ENCODE measurements around the gene ITIH1.
"Not testable (repeated sequence)": the region's sequence is repeated elsewhere in the genome, so short reads cannot be mapped to it uniquely, and the experiment has no call there.

ITIH1 gene, protein sequence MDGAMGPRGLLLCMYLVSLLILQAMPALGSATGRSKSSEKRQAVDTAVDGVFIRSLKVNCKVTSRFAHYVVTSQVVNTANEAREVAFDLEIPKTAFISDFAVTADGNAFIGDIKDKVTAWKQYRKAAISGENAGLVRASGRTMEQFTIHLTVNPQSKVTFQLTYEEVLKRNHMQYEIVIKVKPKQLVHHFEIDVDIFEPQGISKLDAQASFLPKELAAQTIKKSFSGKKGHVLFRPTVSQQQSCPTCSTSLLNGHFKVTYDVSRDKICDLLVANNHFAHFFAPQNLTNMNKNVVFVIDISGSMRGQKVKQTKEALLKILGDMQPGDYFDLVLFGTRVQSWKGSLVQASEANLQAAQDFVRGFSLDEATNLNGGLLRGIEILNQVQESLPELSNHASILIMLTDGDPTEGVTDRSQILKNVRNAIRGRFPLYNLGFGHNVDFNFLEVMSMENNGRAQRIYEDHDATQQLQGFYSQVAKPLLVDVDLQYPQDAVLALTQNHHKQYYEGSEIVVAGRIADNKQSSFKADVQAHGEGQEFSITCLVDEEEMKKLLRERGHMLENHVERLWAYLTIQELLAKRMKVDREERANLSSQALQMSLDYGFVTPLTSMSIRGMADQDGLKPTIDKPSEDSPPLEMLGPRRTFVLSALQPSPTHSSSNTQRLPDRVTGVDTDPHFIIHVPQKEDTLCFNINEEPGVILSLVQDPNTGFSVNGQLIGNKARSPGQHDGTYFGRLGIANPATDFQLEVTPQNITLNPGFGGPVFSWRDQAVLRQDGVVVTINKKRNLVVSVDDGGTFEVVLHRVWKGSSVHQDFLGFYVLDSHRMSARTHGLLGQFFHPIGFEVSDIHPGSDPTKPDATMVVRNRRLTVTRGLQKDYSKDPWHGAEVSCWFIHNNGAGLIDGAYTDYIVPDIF

DNA sequence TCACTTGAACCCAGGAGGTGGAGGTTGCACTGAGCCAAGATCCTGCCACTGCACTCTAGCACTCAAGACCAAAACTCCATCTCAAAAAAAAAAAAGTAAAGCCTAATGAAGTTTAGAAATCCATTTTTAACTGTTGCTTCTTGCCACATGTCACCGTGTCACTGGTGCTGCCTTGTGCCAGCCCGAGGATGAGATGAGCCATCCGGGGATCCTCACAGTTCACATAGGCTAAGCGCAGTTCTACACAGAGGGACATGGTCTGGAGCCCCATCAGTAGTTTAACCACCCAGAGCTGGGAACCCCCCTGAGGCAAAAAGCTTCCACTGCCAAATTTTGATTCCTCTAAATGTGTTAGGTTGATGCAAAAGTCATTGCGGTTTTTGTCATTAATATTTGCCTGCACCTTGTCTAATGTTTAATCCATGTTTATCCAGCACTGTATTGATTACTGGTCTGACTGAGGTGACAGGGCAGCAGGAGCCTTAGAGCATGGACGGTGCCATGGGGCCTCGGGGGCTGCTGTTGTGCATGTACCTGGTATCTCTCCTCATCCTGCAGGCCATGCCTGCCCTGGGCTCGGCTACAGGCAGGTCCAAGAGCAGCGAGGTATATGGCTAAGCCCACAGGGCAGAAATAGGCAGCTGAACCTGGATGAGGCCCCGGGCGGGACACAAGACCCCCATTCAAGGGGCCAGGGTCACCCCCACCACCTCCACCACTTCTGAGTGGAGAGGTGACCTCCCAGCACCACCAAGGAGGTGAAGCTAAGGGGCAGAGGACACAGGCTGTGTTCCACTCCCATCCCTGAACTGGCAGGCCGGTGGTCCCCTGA is at the start of gene ITIH1:
TSS of gene ITIH1 (plus strand) at position 473 of the 832 bp plus-strand sequence. CDS start at position 490, 17 bp downstream.
- no peak within 1 kb of the TSS for H3K9ac ChIP-seq (ENCODE audit: low read length)
- no peak within 1 kb of the TSS for H3K4me2 ChIP-seq (ENCODE audit: low read depth, low read length)
- no peaks in the 10 kb centered on the region for H3K9me2 ChIP-seq (replicated peaks; ENCODE audit: insufficient read depth, low read length)
- H2AFZ ChIP-seq (ENCODE audit: low read length), result no peak within 1 kb of the TSS
- H3F3A ChIP-seq (ENCODE audit: insufficient read depth, low read length), result no peaks in the 10 kb centered on the region
- H4K20me1 ChIP-seq (ENCODE audit: insufficient read depth, low read length), result no peaks in the 10 kb centered on the region
- no peaks in the 10 kb centered on the region for H3K79me2 ChIP-seq (ENCODE audit: low read length)
- no peak within 1 kb of the TSS for H3K27ac ChIP-seq (ENCODE audit: low read length)
- no peak within 1 kb of the TSS for H3K4me3 ChIP-seq (ENCODE audit: low read length)
- H3K4me1 ChIP-seq (ENCODE audit: low read length), result no peaks in the 10 kb centered on the region
- H3K36me3 ChIP-seq (replicated peaks; ENCODE audit: insufficient read depth, low read length), result no peaks in the 10 kb centered on the region
- no peak for DNase-seq
- no peaks in the 10 kb centered on the region for H3K27me3 ChIP-seq (replicated peaks; ENCODE audit: insufficient read depth, low read length)
- TF ChIP-seq EZH2phosphoT487 (IDR thresholded peaks at IDR 0.05; ENCODE audit: low read length) (no peak), EZH2 (optimal IDR thresholded peaks at IDR 0.05; ENCODE audit: low read depth, low read length) (no peak)
- TF ChIP-seq, protein P1, sequence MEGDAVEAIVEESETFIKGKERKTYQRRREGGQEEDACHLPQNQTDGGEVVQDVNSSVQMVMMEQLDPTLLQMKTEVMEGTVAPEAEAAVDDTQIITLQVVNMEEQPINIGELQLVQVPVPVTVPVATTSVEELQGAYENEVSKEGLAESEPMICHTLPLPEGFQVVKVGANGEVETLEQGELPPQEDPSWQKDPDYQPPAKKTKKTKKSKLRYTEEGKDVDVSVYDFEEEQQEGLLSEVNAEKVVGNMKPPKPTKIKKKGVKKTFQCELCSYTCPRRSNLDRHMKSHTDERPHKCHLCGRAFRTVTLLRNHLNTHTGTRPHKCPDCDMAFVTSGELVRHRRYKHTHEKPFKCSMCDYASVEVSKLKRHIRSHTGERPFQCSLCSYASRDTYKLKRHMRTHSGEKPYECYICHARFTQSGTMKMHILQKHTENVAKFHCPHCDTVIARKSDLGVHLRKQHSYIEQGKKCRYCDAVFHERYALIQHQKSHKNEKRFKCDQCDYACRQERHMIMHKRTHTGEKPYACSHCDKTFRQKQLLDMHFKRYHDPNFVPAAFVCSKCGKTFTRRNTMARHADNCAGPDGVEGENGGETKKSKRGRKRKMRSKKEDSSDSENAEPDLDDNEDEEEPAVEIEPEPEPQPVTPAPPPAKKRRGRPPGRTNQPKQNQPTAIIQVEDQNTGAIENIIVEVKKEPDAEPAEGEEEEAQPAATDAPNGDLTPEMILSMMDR (IDR thresholded peaks at IDR 0.05; ENCODE audit: low read length), result no peak
- no peaks in the 10 kb centered on the region for H3K9me3 ChIP-seq (replicated peaks; ENCODE audit: insufficient read depth, low read length)

DNA sequence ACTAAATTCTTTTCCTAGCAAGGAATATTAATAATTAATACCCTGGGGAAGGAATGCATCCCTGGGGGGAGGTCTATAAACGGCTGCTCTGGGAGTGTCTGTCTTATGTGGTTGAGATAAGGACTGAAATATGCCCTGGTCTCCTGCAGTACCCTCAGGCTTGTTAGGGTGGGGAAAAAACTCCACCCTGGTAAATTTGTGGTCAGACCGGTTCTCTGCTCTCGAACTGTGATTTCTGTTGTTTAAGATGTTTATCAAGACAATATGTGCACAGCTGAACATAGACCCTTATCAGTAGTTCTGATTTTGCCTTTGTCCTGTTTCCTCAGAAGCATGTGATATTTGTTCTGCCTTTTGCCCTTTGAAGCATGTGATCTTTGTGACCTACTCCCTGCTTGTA is 48.6 kb upstream of the ITIH1 start:
- not testable (repeated sequence) for H4K20me1 ChIP-seq (ENCODE audit: insufficient read depth, low read length); H3K27me3 ChIP-seq (replicated peaks; ENCODE audit: insufficient read depth, low read length); H3K9me2 ChIP-seq (replicated peaks; ENCODE audit: insufficient read depth, low read length); DNase-seq; H3K4me2 ChIP-seq (ENCODE audit: low read depth, low read length); H3K79me2 ChIP-seq (ENCODE audit: low read length); H3K36me3 ChIP-seq (replicated peaks; ENCODE audit: insufficient read depth, low read length); H3K9ac ChIP-seq (ENCODE audit: low read length); H3K9me3 ChIP-seq (replicated peaks; ENCODE audit: insufficient read depth, low read length); H3K27ac ChIP-seq (ENCODE audit: low read length); H2AFZ ChIP-seq (ENCODE audit: low read length); H3K4me3 ChIP-seq (ENCODE audit: low read length)
- Histone ChIP-seq H3F3A (ENCODE audit: insufficient read depth, low read length) (peaks cover 12% of the 10 kb centered on the region), H3K4me1 (ENCODE audit: low read length) (peaks cover 21% of the 10 kb centered on the region)

DNA sequence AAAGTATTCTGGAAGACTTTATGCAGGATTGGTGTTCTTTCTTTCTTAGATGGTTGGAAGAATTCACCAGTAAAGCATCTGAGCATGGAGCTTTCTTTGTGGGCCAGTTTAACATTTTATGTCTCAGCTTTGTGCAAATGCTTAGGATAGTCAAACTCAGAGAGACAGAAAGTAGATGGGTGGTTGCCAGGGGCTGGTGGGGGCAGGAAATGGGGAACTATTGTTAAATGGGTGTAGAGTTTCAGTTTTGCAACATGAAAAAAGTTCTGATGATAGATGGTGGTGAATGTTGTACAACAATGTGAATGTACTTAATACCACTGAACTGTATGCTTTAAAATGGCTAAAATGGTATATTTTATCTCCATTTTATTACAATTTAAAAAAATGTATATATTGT is 46.7 kb upstream of the ITIH1 start:
- Histone ChIP-seq H3K27ac (ENCODE audit: low read length) (peak overlapping the region; percentile 82), H3K9ac (ENCODE audit: low read length) (peak overlapping the region; percentile 29; the same call in 1 of the 2 replicates), H3K36me3 (replicated peaks; ENCODE audit: insufficient read depth, low read length) (0 out of 2 replicates have a peak, but pooled peaks cover 4% of the 10 kb centered on the region)

More for the DNA sequence above, 46.7 kb upstream of the ITIH1 start:
- H3K9me2 ChIP-seq (replicated peaks; ENCODE audit: insufficient read depth, low read length), result no peaks in the 10 kb centered on the region
- H3K27me3 ChIP-seq (replicated peaks; ENCODE audit: insufficient read depth, low read length), result no peaks in the 10 kb centered on the region
- H3K79me2 ChIP-seq (ENCODE audit: low read length), result no peaks in the 10 kb centered on the region
- no peak for TF ChIP-seq EZH2phosphoT487 (IDR thresholded peaks at IDR 0.05; ENCODE audit: low read length)
- TF ChIP-seq, protein P1 (IDR thresholded peaks at IDR 0.05; ENCODE audit: low read length), result no peak
- TF ChIP-seq EZH2 (optimal IDR thresholded peaks at IDR 0.05; ENCODE audit: low read depth, low read length), result no peak
- peak overlapping the region; percentile 28 for H3K4me3 ChIP-seq (ENCODE audit: low read length)
- peaks cover 21% of the 10 kb centered on the region for H3K4me1 ChIP-seq (ENCODE audit: low read length)
- no peaks in the 10 kb centered on the region for H4K20me1 ChIP-seq (ENCODE audit: insufficient read depth, low read length)
- peak overlapping the region; percentile 85 for H3K4me2 ChIP-seq (ENCODE audit: low read depth, low read length)
- DNase-seq, result peak; percentile 81
- no peaks in the 10 kb centered on the region for H3K9me3 ChIP-seq (replicated peaks; ENCODE audit: insufficient read depth, low read length)
- H3F3A ChIP-seq (ENCODE audit: insufficient read depth, low read length), result peaks cover 12% of the 10 kb centered on the region
- H2AFZ ChIP-seq (ENCODE audit: low read length), result peak overlapping the region; percentile 8

Measured in MM.1S (cell line).